ENCODE data around the gene OOSP3.

Gene OOSP3

DNA sequence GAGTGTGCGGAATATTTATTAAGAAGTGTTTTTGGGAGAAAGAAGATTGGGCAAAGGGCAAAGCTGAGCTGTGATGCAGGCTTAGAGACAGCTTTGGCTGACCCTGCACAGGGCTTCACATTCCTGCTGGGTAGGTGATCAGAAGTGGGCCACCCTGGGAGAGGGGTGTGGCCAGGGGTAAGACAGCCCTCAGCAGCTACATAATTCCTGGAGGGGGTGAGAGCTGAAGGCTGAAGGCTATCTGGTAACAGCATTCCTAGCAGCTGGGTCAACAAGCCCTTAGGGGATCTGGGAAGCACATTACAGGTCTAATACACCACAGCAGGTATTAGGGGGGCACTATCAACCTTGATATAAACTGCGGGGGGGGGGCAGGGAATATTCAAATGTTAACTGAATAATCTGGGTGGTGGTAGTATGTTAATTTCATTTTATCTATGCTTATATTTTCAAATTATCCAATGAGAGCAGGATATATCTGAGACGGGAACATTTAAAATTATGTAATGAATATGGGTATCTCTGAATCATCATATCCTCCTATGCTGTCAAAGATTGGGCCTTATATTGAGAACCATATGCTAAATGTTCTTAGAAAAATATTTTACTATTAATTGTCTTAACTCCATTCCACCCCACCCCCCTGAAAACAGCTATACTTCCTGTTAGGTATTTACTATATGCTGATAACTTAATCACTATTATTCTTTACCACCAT is 65.6 kb downstream of the OOSP3 start:
- Histone ChIP-seq H3K36me3 (ENCODE audit: control insufficient read depth, insufficient read depth, low read length) (no peaks in the 10 kb centered on the region), H3K4me1 (ENCODE audit: control insufficient read depth, insufficient read depth, low read length) (no peaks in the 10 kb centered on the region), H3K9me3 (ENCODE audit: control insufficient read depth, insufficient read depth, low read length) (peaks cover 7% of the 10 kb centered on the region; the same call in 1 of the 2 replicates), H3K9ac (ENCODE audit: low read depth, low read length) (no peak overlapping the region), H3K4me3 (ENCODE audit: low read depth, low read length) (no peak overlapping the region), H3K27me3 (ENCODE audit: control insufficient read depth, insufficient read depth, low read length) (no peaks in the 10 kb centered on the region), H3K27ac (ENCODE audit: low read depth, low read length) (no peak overlapping the region)

DNA sequence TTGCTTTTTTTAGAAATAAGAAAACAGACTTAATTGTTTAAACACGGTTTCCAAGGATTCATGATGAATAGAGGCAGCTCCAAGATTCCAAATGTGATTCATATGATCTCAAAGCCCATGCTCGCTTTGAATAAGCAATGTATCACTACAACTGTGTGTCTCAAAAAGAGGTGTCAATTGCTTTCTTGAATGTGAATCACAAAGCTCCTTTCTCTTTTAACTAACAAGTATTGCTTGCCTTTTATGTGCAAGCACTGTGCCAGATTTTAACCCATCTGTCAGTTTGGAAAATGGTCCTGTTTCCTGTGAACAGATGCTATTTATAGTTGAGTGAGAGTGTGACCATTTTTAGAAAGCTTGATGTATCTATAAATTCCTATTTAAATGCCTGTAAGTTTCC is 66.1 kb downstream of the OOSP3 start:
- no peaks in the 10 kb centered on the region for H3K4me1 ChIP-seq (ENCODE audit: control insufficient read depth, insufficient read depth, low read length)
- no peaks in the 10 kb centered on the region for H3K27me3 ChIP-seq (ENCODE audit: control insufficient read depth, insufficient read depth, low read length)
- no peak overlapping the region for H3K9ac ChIP-seq (ENCODE audit: low read depth, low read length)
- no peak overlapping the region for H3K4me3 ChIP-seq (ENCODE audit: low read depth, low read length)
- no peaks in the 10 kb centered on the region for H3K36me3 ChIP-seq (ENCODE audit: control insufficient read depth, insufficient read depth, low read length)
- no peak overlapping the region for H3K27ac ChIP-seq (ENCODE audit: low read depth, low read length)
- H3K9me3 ChIP-seq (ENCODE audit: control insufficient read depth, insufficient read depth, low read length), result peaks cover 7% of the 10 kb centered on the region; the same call in 1 of the 2 replicates

Measured in HUES48 (cell line).